ENCODE data around the gene UAP1L1.
A peak's percentile ranks its signal among the peaks of the same experiment; 100 is the strongest.
"Not testable (repeated sequence)": the region's sequence is repeated elsewhere in the genome, so short reads cannot be mapped to it uniquely, and the experiment has no call there.

The UAP1L1 gene

GRCh38 chr9:137057545-137057944 lies 19.8 kb upstream of the UAP1L1 start:
- no peak for DNase-seq

GRCh38 chr9:137058521-137059234 lies 18.6 kb upstream of the UAP1L1 start:
- no peak for DNase-seq

- DNase-seq, result no peak
Observed at GRCh38 chr9:137062384-137062783, 14.9 kb upstream of the UAP1L1 start.

DNA sequence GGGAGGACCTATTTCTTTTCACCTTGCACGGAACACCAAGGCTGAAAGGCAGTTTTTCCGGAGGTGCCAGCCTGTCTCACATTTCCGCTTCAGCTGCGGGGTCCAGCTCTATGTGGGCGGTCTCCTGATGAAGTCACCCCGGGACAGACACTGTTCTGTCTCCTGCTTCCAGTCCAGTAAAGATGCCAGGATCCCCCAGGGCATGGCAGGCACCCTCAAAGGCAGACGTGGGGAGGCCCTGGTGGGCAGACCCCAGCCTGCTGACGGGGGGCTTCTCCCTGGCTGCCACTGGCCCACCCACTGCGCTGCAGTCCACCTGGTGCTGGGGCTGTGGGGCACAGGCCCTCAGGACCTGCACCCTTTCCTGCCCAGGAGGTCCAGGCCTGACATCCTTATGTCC lies 14.5 kb upstream of the UAP1L1 start:
- DNase-seq, result not testable (repeated sequence)

DNA sequence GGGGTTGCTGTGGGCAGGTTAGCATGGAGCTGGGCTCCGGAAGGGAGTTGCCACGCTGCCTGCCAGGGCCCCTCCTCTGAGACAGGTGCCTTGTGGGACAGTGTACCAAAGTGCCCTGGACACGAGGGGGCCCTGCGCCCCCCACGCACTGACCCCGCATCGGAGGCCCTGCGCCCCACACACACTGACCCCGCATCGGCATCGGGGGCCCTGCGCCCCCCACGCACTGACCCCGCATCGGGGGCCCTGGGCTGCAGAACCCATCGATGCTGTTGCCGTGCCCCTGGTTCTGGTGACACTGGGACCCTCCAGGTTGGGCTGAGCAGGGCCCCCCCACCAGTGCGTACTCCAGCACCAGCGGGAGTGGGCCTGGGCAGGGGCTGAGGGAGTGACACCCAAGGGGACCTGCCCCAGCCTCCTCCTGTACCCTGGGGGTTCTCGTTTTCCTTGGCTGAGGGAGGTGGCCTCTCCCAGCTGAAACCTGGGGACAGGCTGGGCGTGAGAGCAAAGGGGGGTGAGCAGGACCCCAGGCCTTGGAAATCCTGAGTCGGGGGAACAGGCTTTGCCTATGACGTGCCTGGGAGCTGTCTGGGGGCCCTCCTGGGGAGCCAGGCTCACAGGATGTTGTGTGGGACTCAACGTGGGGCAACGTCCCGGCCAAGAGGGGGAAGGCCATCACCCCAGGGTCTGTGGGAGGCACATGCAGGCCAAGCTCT lies 13.8 kb upstream of the UAP1L1 start:
- no peak for DNase-seq

DNA sequence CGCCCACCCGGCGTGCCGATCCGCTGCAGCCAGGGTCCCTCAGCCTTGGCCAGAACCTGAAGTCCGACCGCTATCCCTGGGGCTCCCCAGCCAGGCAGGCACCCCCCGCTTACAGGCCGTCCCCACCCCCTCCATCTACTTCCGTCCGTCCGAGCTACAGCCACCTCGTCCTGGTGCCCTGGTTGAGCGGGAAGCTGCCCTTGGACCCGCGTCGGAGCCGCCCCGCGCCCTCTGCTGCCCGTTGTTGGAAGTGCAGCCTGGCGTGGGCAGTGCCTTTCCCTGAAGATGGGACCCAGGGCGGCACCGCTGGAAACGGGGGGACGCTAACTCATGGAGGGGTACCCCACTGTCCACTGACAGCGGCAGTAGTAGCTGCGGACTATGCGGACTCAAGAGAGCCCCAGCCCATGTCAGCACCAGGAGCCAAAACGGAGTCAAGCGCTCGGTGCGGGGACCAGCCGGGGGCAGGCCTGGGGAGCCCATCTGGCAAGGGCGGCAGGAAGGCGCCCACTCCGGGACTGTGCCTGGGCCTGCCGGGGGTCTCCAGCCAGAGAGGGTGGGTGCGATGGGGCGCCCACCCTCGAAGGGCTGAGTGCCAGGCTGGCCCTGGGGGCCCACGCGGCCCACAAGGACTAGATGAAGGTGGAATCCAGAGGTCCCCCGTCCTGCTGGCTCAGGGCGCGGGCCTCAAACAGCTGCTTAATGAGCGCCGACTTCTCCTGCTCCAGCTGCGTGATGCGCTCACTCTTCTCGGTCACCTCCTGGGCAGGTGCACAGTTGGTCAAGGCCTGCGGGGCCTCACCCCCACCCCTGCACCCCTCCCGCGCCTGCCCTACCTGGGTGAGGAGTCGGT lies 13.1 kb upstream of the UAP1L1 start:
- DNase-seq, result peak; percentile 75

GRCh38 chr9:137064880-137065164 lies 12.5 kb upstream of the UAP1L1 start:
- no peak for DNase-seq

- DNase-seq, result no peak
Observed at GRCh38 chr9:137065336-137065967, 11.9 kb upstream of the UAP1L1 start.

DNA sequence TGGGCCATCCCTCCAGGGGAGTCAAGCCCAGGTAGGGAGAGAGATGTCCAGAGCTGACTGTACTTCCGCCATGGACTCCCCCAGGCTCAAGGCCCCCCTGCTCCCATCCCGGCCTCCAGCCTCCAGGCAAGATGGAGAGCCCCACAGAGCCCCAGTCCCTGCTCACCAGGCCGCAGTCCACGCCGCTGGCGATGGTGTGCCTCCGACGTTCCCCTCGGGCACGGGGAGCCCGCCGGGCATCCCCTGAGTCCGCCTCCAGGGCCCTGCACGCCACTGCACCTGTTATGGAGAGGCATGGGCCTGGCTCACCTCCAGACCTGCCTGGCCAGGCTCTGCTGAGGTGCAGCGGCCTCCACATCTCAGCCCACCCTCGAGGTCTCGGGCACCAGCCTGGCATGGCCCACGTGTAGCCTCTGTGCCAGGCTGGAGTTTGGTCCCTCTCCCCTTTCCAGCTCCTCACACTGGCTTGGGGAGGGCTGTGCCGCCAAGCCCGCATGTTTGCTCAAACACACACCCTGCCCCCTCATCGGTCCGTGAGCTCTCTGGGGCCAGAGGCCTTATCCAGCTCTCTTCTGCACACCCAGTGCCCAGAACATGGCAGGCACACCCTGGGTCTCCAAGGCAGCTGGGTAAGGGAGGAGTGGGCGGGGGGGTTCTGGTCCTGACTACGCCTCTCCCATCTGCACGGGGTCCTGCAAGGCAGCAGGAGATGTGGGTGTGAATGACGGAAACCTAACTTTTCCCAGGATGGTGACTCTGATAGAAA lies 11.0 kb upstream of the UAP1L1 start:
- DNase-seq, result no peak

DNA sequence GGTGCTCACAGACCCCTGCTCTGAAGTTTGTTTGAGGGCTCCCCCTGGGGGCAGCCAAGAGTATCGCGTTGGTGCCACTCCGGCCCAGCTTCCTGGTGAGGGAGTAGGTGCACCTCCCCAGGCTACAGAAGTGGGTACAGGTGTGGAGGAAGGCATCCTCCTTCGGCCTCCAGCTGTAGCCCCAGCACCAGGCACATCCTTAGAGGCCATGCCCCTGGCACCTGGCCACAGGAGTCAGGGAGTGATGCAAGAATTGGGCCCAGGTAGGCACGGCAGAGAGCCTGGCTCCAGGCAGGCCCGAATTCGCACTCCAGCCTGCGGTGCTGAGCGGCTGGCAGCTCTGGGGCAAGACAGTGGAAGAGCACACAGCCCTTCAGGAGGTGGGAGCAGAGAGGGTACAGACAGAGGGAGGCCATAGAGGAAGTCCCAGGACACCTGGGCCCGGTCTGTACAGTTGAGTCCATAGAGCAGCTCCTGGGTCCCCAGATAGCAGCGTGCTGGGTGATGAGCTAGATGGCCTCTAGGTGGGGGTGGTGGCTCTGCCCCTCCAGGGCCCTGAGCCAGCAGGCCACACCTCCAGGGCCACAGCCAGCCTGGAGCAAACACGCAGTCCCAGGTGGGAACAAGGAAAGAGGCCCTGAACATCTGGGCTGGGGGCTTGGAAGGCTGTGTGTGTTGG lies 9.3 kb upstream of the UAP1L1 start:
- DNase-seq, result peak; percentile 90

DNA sequence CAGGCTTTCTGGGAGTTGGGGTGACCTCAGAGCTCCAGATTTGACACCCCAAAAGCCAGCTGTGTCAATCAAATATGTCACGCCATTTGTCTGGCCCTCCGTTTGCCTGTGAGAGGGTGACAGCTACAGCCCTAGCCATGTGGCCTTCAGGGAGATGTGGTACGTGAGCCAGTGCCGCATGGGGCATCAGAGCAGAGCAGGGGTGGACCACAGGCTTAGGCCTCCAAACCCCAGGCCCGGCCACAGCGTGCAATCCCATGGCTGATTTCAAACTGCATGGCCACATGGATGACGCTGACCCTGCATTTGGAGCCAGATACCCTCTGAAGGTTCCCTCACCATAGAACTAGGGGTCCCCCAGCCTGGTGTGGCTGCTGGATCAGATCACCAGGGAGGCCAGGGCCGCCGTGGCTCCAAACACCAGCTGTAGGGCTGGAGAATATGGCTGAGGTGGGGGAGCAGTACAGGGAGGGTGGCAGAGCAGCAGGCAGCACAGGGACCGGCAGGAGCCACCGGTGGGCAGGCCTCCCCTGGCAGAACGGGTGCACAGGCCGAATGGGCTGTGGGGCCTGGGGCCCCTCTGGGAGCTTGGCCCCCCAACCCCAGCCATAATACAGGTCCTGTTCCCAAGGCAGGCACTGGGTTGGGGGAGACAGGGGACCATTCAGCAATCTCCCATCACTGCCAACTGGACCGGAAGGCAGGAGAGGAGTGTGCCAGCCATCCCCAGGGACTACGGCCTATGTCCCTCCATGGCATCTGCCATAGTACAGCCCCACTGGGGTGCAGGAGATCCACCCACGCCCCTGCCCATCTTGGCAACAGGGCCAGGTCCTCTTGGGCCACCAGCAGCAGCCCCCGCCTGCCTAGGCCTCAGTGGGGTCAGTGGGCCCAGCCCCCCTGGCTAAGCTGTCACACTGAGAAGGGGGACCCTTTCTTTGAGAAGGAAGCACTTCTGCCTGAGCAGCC lies 8.5 kb upstream of the UAP1L1 start:
- DNase-seq, result no peak

DNA sequence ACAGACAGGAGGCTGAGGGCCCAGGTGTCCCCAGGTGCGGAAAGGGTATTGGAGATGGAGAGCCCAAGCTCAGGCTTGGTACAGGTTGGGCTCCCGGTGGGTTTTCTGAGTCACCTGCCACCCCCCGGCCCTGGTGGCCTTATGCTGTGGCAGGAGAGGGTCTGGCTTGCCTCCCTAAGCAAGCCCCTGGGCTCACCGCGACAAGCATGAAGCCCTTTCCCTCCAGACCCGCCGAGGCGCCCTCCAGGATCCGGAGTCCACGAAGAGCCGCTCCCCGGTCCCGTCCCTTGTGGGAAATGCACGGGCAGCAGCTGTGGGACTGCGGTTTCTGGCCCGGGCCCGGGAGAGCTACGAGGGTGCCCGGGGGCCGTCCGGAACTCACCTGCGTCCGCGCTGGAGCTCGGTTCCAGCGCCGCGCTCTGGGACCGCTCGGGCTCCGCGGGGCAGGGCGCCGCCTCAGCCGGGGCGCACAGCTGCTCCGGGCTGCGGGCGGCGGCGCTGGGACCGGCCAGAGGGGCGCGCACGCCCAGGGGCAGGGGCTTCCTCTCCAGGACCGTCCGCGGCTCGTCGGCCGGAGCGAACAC lies 7.7 kb upstream of the UAP1L1 start:
- no peak for DNase-seq

DNA sequence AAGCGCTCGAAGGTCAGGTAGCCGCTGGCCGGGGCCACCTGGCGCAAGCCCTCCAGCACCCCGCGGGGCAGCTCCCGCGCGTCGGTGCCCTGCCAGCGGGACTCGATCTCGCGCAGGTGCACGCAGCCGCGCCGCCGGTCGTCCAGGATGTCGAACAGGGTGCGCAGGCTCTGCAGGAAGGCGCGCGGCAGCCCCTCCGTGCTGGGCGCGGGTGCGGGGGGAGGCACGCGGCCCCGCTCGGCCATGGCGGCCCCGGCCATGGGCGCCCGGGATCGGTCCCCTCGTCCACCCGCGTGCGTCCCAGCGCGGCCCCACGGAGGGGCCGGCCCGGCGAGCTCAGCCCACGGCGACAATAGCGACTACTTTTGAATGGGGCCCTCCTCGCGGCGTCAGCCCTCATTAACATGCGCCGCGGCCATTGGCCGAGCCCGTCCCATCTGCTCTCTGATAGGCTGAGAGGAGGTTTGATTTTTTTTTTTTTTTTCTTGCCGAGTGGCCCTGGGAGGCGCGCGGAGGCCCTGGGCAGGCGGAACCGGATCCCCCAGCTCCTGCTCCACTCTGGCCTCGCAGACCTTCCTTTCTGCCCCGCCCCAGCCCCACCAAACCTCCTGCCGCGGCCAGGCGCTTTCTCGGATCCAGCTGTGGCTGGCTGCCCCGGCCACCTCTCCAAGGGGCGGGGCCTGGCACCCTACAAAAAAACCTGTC lies 7.0 kb upstream of the UAP1L1 start, which contains the start of gene SAPCD2:
SAPCD2 (minus strand) TSS at position 357 of the 705 bp plus-strand sequence; CDS start at position 260, 97 bp downstream.
- peak; percentile 89 for DNase-seq

- no peak for DNase-seq
Observed at GRCh38 chr9:137070906-137071275, 6.4 kb upstream of the UAP1L1 start.

GRCh38 chr9:137071282-137071681 lies 6.0 kb upstream of the UAP1L1 start:
- DNase-seq, result no peak

GRCh38 chr9:137073992-137074399 lies 3.3 kb upstream of the UAP1L1 start:
- DNase-seq, result no peak

- DNase-seq, result no peak
Observed at GRCh38 chr9:137074657-137075274, 2.6 kb upstream of the UAP1L1 start.

DNA sequence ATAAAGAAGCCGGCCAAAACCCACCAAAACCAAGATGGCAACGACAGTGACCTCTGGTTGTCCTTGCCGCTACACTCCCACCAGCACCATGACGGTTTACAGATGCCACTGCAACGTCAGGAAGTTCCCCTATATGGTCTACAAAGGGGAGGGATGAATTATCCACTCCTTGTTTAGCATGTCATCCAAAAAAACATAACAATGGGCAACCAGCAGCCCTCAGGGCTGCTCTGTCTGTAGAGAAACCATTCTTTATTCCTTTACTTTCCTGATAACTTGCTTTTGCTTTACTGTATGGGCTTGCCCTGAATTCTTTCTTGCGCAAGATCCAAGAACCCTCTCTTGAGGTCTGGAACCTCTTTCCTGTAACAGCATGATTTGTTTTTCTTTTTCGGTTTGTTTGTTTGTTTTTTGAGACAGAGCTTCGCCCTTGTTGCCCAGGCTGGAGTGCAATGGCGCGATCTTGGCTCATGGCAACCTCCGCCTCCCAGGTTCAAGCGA lies 2.0 kb upstream of the UAP1L1 start:
- DNase-seq, result no peak

DNA sequence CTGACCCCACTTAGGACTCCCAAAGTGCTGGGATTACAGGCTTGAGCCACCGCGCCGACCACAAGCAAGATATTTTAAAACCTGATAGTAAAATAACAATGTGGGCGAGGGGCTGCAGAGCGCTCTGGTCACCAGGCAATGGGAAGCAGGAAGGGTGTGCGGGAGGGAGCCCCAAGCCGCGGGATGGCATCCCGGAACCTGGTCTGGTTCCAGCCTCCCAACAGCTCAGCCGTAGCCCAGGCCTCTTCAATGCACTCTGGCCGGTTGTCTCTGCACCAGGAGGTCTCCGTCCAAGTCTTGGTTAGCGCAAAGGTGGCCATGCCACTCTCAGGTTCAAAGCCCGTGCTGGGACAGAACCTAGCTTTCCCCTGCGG lies 694 bp upstream of the UAP1L1 start:
- no peak for DNase-seq
